GM19193 (cell line): Measurements from ENCODE around the gene ATP2B3.

ENCODE experiments used
- POLR2A ChIP-seq: IDR thresholded peaks from 4 replicates; pipeline ENCODE4 v1.6.1; 2011; ENCODE audit not compliant: insufficient read depth, insufficient read length; ENCODE audit errors: extremely low read depth

Gene ATP2B3

GRCh38 chrX:153620576-153620975 lies 103.1 kb downstream of the ATP2B3 start:
- no peak for TF ChIP-seq POLR2A

- TF ChIP-seq POLR2A: no peak
These were observed 104.6 kb downstream of the ATP2B3 start for GRCh38 chrX:153621949-153622598.

- TF ChIP-seq POLR2A: no peak
These were observed 105.3 kb downstream of the ATP2B3 start for GRCh38 chrX:153622661-153623309.

GRCh38 chrX:153623310-153624029 lies 106.0 kb downstream of the ATP2B3 start:
- no peak for TF ChIP-seq POLR2A

- no peak for TF ChIP-seq POLR2A
These were observed 107.0 kb downstream of the ATP2B3 start for GRCh38 chrX:153624196-153625091.

GRCh38 chrX:153625271-153626024 lies 108.0 kb downstream of the ATP2B3 start:
- no peak for TF ChIP-seq POLR2A

GRCh38 chrX:153626025-153626633 lies 108.7 kb downstream of the ATP2B3 start:
- no peak for TF ChIP-seq POLR2A

GRCh38 chrX:153626863-153627674 lies 109.6 kb downstream of the ATP2B3 start:
- no peak for TF ChIP-seq POLR2A

- TF ChIP-seq POLR2A: no peak
These were observed 110.3 kb downstream of the ATP2B3 start for GRCh38 chrX:153627675-153628111.

- no peak for TF ChIP-seq POLR2A
These were observed 110.7 kb downstream of the ATP2B3 start for GRCh38 chrX:153628129-153628528.

GRCh38 chrX:153628665-153629064 lies 111.2 kb downstream of the ATP2B3 start:
- no peak for TF ChIP-seq POLR2A

GRCh38 chrX:153631346-153631745 lies 113.9 kb downstream of the ATP2B3 start:
- no peak for TF ChIP-seq POLR2A

GRCh38 chrX:153631907-153632594 lies 114.6 kb downstream of the ATP2B3 start:
- no peak for TF ChIP-seq POLR2A
